Activated CD4-positive, alpha-beta T cell treated with anti-CD3 and anti-CD28 coated beads, Interleukin-2, Interleukin-6, amounts not matched to agents 100 ng/mL and 50 ng/mL, durations not matched to agents 16 hours and 8 hours (primary cell): Measurements from ENCODE around the gene THSD4.
"Not testable (repeated sequence)": the region's sequence is repeated elsewhere in the genome, so short reads cannot be mapped to it uniquely, and the experiment has no call there.

ENCODE experiments used
- DNase-seq: peaks from one replicate; pipeline ENCODE4 v3.0.0-alpha.2; 2020

Gene THSD4

DNA sequence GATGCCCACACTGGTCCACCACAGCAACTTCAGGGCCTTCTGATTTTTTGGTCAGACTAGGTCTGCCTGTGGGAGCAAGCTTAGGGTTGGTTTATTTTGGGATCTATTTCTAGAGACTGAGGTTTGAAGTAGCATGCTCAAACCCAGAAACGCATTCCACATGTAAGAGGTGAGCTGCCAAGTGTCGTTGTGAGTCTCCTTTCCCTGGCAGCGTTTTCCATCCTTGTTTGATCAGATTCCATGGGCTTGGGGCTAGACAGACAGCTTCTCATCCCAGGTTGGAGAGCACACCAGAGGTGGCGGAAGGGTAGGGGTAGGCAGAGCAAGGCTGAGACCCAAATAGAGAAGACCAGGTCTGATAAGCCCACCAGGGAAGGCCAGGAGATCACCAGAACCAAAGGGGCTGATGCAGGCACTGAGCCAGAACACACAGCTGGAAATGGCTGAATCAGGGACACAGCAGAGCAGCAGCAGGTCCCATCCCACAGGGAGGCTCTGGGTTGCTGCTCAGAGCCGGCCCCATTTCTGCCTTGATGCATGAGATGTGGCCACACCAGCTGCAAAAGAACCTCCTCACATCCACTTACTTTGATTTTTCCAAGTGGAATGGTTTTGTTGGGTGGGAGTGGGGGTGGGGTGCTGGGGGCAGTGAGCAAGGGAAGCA, 186.8 kb downstream of the THSD4 start:
- no peak for DNase-seq

DNA sequence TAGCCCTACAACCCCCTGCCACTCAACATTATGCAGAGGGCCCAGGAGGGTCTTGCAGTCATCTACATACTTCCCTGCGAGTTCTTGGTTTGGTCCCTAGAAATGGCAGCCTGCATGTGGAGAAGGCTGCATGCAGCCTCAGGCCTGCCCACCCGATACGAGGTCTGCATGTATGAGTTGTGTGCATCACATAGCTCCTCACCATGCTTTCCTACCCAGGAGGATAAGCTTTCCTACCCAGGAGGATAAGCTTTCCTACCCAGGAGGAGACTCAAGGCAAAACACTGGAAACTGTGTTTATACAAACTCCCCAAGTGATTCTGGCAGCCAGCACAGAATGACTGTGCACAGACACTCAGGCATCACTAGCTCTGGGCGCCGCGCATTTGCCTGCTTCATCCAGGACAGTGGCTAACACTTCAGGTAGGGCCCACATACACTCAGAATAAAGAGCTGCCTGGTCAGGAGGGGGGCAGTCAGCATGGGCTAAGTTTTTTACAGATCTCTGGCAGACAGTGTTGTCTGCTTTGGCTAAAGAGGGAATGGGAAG, 187.7 kb downstream of the THSD4 start:
- no peak for DNase-seq

DNA sequence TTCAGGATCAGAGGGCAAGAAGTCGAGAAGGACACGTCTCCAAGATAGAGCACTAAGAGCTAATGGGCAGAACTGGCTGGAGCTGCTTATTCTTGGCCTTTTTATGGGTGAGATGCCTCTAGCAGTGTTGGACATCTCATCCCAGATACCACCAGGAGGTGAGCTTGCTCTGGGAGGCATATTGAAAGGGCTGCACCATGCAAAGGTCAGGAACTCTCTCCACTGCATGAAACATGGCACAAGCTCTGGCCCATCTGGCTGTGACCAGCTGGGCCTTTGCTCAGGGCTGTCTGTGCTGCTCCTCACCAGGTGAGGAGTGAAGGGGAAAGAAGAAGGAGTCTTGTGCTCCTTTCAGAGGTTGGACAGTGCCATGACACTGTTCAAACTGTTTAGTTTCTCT, 188.7 kb downstream of the THSD4 start:
- DNase-seq, result no peak

DNA sequence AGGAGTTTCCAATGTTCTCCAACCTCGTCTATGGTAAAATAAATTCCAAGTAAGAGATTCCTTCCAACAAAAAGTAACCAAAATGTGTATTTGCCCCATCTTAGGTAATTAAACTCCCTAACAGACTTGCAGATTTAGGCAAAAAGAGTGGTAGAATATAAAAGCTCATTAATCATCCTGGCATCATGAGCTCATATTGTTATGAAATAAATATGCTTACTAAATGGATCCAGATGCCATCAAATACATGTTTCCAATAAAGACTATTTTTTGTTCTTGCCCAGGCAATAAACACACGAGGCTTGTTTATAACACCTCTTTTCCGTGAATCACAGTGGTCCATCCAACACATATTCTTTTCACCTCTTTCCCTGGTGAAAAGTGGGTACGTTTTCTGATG, 189.4 kb downstream of the THSD4 start:
- DNase-seq, result no peak

DNA sequence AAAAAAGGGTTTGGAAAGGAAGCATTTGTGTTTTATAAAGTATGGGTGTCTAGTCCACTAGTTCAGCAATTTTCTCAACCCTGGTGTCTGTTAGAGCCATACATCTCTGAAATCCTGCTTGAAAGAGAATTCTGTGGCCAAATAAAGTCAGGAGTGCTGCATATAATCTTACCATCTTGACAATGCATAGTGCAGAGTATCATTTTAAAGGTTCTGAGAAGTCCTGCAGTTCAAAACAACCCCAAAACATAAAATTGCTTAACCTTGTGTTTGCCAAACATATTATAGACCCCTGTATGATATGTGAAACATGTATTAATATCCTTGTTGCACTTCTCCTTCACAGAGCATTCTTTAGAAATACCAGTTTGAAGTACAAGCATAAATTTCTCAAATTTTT, 191.3 kb downstream of the THSD4 start:
- DNase-seq, result no peak

DNA sequence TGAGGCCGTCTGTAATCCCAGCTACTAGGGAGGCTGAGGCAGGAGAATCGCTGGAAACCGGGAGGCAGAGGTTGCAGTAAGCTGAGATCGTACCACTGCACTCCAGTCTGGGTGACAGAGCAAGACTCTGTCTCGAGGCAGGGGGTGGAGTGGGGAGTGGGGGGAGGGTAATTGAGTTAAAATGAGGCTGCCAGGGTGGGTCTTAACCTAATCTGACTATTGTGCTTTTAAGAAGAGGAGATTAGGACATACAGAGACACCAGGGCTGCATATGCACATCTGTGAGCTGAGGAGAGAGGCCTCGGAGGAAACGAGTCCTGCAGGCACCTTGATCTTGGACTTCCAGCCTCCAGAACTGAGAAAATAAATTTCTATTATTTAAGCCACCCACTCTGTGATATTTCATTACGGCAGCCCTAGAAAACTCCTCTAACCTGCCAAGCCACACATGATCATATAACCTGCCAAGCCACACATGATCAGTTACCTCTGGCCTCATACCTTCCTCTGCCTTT, 197.0 kb downstream of the THSD4 start:
- no peak for DNase-seq

DNA sequence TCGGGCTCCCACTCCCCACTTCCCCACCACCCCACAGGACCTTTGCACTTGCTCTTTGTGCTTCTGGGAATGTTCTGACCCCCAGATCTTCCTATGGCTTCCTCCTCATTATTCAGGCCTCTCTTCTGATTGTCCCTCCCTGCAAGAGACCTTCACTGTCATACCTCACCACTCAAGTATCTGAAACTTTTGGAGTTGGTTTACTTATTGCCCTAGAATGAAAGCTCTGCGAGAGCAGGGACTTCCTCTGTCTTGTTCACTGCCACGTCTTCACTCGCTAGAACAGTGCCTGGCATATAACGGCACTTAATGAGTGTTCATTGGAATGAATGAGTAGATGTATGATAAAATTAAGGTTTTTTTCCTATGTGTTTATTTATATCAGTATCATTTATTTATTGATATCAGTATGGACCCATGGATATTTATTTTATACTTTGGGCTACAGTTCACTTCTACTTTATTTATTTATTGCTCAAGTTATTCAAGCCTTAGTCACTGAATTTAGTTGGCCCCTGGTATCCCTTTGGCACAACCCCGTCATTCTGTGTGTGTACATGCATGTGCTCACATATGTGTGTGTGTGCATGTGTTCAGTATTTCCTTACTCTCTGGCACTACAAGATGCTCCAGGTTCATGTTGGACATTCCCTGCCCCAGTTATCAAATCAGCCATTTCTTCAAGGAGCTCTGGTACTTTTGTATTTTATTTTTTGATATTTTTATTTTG, 197.6 kb downstream of the THSD4 start:
- no peak for DNase-seq

DNA sequence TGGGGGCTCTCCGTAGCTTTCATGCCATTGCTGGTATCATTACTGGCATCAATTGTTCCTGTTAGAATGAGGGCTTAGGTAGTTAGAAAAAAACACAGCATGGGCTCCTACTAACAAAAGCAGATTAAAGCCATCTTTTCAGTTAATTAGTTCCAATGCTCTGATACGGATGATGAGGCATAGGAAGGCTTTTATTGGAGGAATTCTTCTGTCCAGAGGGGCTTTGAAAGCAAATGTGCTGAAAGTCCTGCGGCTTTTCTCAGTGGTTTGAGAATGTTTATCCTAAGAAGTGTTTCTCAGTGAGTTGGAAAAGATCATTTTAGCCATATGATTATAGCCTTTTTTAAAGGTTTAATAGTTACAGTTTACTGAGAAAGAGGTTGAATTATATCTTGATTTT, 198.5 kb downstream of the THSD4 start:
- DNase-seq, result no peak

DNA sequence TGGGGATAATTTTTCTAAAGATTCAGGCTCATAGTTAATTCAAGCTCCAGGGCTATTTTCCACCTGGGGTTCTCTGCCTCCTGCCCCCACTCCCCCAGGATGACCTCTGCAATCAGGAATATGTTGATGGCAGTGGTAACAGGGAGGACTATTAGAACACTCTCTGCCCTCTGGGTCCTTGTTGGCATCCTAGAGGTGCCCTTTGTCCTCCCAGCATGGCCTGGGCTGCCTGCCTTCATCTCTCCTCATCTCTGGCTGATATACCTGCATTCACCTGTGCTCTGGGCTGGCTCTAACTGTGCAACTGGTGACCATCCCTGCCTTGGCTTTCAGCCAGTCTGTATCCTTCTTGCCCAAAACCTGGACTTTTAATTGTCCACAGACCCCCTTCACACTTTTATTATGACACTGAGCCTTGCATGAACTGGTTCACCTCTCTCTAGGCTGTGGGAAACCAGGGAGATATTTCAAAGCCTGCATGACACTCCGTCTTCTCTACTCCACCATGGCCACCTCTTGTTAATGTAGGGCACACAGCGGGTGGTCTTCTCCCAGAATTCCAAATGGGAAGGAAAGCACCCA, 199.8 kb downstream of the THSD4 start:
- no peak for DNase-seq

DNA sequence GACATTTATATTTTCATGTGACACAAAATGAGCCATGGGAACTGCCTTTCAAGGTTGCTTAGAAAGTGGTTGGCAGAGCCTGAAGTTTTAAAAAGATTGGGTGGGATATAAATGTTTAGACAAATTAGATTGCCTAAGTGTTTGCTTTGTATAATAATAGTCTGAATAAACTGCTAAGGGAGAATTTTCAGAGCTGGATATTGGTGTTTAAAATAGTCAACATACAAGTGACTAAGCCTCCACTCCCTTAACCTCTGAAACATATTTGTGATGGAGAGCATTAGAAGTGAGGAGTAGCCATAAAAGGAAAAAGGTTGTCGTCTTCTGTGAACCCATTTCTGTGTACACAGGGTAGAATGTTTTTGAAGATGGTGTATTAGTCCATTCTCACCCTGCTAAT, 201.6 kb downstream of the THSD4 start:
- DNase-seq, result no peak

DNA sequence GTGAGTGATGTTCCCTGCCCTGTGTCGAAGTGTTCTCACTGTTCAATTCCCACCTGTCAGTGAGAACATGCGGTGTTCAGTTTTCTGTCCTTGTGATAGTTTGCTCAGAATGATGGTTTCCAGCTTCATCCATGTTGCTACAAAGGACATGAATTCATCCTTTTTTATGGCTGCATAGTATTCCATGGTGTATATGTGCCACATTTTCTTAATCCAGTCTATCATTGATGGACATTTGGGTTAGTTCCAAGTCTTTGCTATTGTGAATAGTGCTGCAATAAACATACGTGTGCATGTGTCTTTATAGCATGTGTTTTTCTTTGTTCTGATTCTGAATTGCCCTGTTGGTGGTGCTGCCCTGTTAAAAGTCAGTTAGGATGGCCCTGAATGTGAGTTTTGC, 204.2 kb downstream of the THSD4 start:
- DNase-seq, result not testable (repeated sequence)

DNA sequence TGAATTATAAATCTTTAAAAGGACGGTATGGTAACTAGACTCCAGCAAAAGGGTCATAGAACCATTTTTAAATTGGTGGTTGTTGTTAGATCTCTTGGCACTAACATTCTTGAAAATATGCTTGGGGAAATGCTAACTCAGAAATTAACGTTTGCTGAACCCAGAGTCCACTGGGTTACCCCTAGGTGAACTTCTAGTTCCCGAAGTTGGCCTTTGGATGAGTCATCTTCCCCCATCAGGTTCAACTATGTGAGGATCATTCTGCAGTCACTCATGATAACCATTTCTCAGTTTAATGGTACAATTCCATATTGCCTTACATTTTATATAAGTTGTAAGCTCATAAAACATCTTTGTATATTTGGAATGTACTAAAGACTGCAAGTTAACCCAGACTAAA, 204.7 kb downstream of the THSD4 start:
- no peak for DNase-seq

DNA sequence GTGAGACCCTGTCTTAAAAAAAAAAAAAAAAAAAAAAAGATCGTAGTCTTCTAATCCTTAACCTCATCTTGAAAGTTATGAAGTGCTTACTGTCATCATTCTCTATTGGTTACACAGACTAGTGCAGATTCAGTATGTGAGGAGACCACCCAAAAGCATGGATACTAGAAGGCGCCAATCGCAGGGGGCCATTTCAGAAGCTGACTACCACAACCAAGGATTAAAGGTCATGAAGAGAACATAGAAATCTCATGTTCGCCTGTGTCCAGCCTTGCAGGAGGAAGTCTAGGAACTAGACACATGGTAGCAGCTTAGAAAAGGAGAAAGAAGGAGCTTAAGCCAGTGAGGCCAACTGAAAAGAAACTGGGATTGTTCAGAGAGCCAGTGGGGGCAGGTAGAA, 207.8 kb downstream of the THSD4 start:
- no peak for DNase-seq

DNA sequence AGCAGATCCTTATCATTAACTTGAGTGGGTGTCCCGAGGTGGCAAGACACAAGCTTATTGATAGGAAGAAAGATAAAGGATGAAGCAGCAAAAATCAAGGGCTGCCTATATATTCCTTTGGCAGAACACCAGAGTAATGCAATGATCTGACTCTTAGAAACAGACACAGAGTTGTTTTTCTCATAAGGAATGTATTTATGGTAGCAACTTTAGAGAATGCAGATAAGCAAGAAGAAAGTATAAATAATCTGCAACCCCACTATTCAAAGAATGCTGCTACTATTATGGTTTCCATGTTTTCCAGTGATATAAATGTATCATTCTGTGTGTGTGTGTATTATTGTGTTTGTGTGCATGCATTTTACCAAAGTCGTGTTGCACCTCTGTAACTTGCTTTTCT, 208.3 kb downstream of the THSD4 start:
- no peak for DNase-seq

DNA sequence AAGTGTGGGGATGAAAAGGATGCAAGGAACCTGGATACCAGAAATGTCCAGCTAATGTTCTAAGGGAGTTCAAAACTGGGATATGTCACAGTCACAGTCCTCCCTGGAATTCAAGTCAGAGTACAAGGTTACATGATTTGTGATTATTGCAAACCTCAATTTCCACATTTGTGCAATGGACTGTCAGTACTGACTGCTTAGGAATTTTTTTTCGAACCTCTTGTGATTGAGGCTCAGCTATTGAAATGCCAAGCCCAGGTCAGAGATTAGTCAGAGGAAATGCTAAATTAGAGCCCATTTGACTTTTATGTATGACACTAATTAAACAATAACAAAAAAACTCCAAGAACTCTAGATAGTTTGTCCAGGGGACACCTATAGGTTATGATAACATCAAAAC, 210.2 kb downstream of the THSD4 start:
- no peak for DNase-seq

DNA sequence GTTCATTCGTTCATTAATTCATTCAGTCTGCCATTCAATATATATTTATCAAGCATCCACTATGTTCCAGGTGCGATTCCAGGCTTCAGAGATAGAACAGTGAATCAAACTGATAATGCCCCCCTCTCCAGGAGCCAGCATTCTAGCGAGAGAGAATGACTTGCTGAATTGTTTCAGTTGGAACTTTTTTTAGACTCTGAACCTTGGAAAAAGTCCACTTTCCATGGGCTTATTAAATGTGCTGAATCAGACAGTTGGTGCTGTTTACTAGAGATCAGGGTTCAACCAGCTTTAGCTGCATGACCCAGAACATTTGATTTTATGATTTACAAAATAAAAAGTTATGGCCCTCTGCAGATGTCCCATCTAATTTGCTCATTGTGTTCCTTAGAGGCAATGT, 213.2 kb downstream of the THSD4 start:
- DNase-seq, result no peak

DNA sequence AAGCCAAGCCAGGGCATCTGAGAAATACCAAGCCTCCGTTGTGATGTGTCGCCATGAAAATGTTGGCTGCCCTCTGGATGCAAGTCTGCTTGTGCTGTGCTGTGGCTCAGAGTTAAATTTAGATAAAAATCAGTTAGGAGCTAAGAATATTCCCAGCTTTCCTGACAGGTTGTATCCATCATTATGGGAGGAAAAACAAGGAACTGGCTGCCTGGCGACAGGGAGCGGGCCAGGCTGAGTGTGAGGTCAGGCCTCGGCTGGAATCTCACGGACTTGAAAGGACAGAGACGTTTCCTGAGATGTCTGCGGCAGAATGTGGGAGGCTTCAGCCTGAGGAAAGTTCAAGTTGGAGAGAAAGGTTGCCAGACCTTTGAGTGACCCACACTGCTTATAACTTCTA, 213.8 kb downstream of the THSD4 start:
- no peak for DNase-seq

DNA sequence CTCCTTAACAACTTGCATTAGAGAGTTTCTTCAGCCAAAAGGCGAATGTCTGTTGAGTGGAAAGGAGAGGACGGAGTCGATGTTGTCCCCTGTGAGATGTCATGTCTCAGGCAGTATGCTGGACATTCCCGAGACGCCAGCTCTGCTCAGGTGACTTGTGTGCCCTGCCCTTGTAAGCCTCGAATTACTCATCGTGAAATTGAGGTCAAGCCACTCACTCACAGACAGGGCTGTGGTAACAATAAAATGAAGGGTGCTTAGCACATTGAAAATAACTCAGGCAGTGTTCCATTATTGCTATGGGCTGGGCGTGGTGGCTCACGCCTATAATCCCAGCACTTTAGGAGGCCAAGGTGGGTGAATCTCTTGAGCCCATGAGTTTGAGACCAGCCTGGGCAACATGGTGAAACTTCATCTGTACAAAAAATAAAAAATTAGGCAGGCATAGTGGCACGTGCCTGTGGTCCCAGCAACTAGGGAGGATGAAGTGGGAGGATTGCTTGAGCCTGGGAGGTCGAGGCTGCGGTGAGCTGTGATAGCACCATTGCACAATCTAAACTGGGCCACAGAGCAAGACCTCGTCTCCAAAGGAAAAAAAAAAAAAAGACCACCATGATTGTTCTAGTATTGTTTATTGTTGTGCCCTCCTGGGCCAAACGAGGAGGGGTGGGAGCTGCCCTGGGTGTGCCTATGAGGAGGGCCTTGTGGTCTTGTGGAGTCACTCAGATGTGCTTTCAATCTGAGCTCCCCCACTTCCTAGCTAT, 214.4 kb downstream of the THSD4 start:
- DNase-seq, result peak; percentile 4

DNA sequence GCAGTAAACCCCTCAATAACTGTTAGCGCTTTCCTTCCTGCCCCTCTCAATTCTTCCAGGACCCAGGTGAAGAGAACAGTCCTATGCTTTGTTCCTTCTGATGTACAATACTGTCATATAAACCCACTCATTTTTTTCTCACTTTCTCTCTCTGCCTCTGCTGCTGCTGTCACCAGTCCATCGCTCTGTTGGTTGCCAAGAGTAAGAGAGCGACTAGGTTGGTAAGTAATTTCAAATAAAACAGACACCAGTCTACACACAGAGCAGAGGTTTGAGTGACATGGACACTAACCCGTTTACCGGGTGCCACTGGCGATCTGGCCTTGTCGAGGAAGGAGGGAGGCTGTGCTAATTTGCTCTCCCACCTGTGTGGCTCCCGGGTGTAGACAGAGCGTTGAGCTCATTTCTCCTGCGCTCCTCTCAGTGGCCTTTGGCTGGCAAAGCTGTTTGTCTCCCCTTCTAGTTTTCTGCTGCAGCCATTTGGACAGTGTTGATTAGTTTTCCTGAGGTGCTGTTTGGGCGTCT, 215.4 kb downstream of the THSD4 start:
- DNase-seq, result no peak

DNA sequence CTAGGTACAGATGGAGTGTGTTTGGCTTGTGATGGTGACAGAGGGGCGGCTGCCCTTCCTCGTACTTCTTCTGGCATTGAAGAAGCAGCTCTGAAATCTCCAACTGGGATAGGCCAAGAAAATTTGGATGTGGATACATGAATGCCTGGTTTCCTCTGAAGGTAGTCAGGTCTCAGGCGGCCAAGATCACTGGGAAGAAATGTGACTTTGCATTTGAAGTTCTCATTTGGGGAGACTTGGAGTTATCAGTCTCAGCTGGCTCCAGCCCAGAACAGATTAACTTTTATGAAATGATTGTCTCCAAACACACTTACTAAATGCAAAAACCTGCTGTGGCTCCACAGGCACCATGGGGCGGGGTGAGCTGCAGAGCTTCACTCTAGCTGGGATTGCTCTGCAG, 215.9 kb downstream of the THSD4 start:
- DNase-seq, result no peak

DNA sequence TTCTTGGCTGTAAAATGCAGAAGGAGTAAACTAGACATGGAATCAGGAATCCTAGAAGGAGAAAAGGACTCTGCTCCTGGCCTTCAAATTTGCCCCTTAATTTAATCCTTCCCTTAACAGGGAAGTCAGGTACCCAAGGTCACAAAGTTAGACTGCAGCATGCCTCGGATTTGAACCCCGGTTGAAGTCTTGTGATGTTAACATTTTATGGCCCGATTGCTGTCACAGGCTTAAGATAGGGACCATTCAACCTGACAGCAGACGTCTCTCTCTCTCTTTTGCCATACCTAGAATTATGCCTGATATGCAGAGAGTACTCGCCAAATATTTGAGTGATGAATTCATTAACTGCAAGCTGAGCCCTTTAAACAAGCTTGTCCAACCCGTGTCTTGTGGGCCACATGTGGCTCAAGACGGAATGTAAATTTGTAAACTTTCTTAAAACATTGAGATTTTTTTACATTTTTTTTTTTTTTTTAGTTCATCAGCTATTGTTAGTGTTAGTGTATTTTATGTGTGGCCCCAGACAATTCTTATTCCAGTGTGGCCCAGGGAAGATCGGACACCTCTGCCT, 217.2 kb downstream of the THSD4 start:
- no peak for DNase-seq

DNA sequence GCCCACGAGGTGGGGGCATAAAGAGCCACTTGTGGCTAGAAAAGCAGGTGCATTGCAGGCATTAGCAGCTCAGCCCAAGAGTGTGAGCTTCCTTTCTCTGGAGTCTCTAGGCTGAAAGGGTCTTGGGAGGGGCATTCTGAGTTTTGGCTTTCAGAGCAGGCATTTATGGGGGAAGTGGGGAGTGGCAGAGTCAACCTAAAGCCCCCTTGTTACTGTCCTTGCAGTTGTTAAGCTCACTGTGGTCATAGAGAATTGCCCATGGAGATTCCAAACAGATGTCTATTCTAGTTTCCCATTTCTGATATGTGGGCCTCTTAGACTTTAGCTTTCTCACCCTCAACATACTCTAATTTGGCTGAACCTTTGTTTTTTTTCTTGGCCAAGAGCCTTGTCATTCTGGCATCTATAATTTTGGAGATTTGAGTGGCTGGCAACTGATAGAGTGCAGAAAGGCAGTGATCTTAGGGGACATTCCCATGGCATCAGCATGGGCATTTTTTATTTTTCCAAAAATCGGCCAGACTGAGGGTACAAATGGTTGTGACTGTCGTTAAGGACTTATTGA, 217.9 kb downstream of the THSD4 start:
- DNase-seq, result no peak
